Measurements from ENCODE around the gene RFC4.

RFC4 gene

GRCh38 chr3:186831798-186832197 is 25.5 kb upstream of the RFC4 start:
- TF ChIP-seq CTCF (IDR thresholded peaks at IDR 0.05; ENCODE audit: low read depth, low read length), result no peak
- H3K4me3 ChIP-seq (ENCODE audit: low read depth, low read length), result no peak overlapping the region

DNA sequence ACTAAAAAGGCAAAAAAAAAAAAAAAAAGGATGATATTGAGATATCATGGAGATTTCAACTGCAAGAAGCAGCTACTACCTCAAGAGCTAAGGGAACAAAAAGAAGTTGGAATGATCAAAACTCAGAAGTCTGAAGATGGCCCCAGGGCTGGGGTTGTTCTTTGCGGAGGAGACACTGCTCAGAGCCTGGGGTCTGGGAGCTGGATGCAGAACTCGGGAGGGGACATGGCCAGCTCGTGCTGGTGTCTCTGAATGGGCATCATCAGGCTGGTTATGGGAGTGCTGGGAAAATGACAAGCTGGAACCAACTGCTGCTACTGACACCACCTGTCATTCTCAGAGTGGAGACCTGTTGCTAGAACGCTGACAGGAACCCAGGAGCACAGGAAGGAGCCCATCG is 22.1 kb upstream of the RFC4 start:
- no peak overlapping the region for H3K4me3 ChIP-seq (ENCODE audit: low read depth, low read length)
- TF ChIP-seq CTCF (IDR thresholded peaks at IDR 0.05; ENCODE audit: low read depth, low read length), result no peak

- H3K4me3 ChIP-seq (ENCODE audit: low read depth, low read length), result peak overlapping the region; percentile 67
- no peak for TF ChIP-seq CTCF (IDR thresholded peaks at IDR 0.05; ENCODE audit: low read depth, low read length)
These were observed 20.9 kb upstream of the RFC4 start for GRCh38 chr3:186826976-186827857.

- TF ChIP-seq CTCF (IDR thresholded peaks at IDR 0.05; ENCODE audit: low read depth, low read length), result no peak
These were observed 20.2 kb upstream of the RFC4 start for GRCh38 chr3:186826410-186826975.

GRCh38 chr3:186825872-186826409 is 19.7 kb upstream of the RFC4 start:
- no peak overlapping the region; the same call in 1 of the 2 replicates for H3K4me3 ChIP-seq (ENCODE audit: low read depth, low read length)
- no peak for TF ChIP-seq CTCF (IDR thresholded peaks at IDR 0.05; ENCODE audit: low read depth, low read length)

More at GRCh38 chr3:186826410-186826975, 20.2 kb upstream of the RFC4 start:
- peak overlapping the region; percentile 67 for H3K4me3 ChIP-seq (ENCODE audit: low read depth, low read length)

GRCh38 chr3:186825294-186825821 is 19.1 kb upstream of the RFC4 start:
- no peak for TF ChIP-seq CTCF (IDR thresholded peaks at IDR 0.05; ENCODE audit: low read depth, low read length)
- H3K4me3 ChIP-seq (ENCODE audit: low read depth, low read length), result no peak overlapping the region
